HepG2 (cell line): Measurements from ENCODE around the gene MBNL3. TPM values are rescaled to one million over a fixed set of nuclear protein-coding genes. Genes with fewer than 3 reads are reported as not detected.
A peak's percentile ranks its signal among the peaks of the same experiment; 100 is the strongest.

ENCODE experiments used
- ATAC-seq: fragments of 200-7000 bp; cut with Tn5 transposase; 3 replicates; pipeline ENCODE4 v1.9.1; 2020; ENCODE audit warnings: mild to moderate bottlenecking, moderate library complexity
- BruUV-seq: library from RNA; stranded (reverse); fragments of 400-500 nt; replicated peaks from 2 replicates; lab custom pipeline; 2021; lab: Mats Ljungman, UMichigan
- CTCF ChIA-PET: fragments of 300-600 bp; formaldehyde crosslinking; extraction: SDS; loops from one replicate; lab custom pipeline; 2021; ENCODE audit warnings: low total read pairs, inconsistent platforms, low intra/inter-chr PET ratio; lab: Yijun Ruan, JAX
- POLR2A ChIA-PET: fragments of 350-600 bp; sonication (Branson Sonifier 250); formaldehyde crosslinking; loops from one replicate; lab custom pipeline; 2020; ENCODE audit warnings: antibody characterized with exemption, inconsistent platforms; lab: Yijun Ruan, JAX
- DNase-seq: peaks from one replicate; pipeline ENCODE4 v3.0.0-alpha.2; 2015; ENCODE audit warnings: low spot score
- FAIRE-seq: peaks from 3 replicates; lab custom pipeline; 2011; peaks lifted over from hg19 to GRCh38; lab: Jason Lieb, UNC
- H2AFZ ChIP-seq: one replicate; pipeline ENCODE4 v1.6.1; 2011; ENCODE audit warnings: low read length, inconsistent platforms
- H3K27ac ChIP-seq: fragments of 300-600 bp; 3 replicates; pipeline ENCODE4 v1.8.0; 2011; ENCODE audit warnings: mixed run types, mild to moderate bottlenecking, mixed read lengths, low read length, inconsistent platforms; ENCODE audit not compliant: insufficient read depth; ENCODE audit errors: extremely low read length
- H3K27me3 ChIP-seq, 2 experiments: fragments of 200-600 bp in 1 of 2; 2 replicates in 1 of 2; 3 replicates in 1 of 2; pipeline versions ENCODE4 v1.6.0 to v1.8.0; 2011; ENCODE audit warnings: low read length in 2 of 2, mild to moderate bottlenecking in 2 of 2, moderate library complexity in 2 of 2, inconsistent platforms in 1 of 2; ENCODE audit not compliant: insufficient read depth in 2 of 2, control insufficient read depth in 1 of 2
- H3K36me3 ChIP-seq, 2 experiments: fragments of 200-600 bp in 1 of 2; replicated peaks in 1 of 2; 2 replicates in 1 of 2; 3 replicates in 1 of 2; pipeline versions ENCODE4 v1.5.1 to v1.8.0; 2011; ENCODE audit warnings: low read length in 2 of 2, inconsistent platforms in 1 of 2; ENCODE audit not compliant: insufficient read depth in 2 of 2, control insufficient read depth in 1 of 2
- H3K4me1 ChIP-seq: 2 replicates; pipeline ENCODE4 v1.5.1; 2012; ENCODE audit warnings: low read length, inconsistent platforms; ENCODE audit not compliant: insufficient read depth
- H3K4me2 ChIP-seq: 2 replicates; pipeline ENCODE4 v1.6.0; 2011; ENCODE audit warnings: low read depth, low read length, inconsistent platforms
- H3K4me3 ChIP-seq, 3 experiments: fragments of 200-600 bp in 1 of 3; sonication (generic), shearing (Covaris generic) in 1 of 3; replicated peaks in 1 of 3; 2 replicates each; pipeline ENCODE4 v1.5.1; 2011 to 2016; ENCODE audit warnings: low read length in 3 of 3, inconsistent platforms in 2 of 3, low read depth in 2 of 3, mild to moderate bottlenecking in 2 of 3, control low read depth in 1 of 3, mixed read lengths in 1 of 3; ENCODE audit not compliant: insufficient read depth in 1 of 3
- H3K79me2 ChIP-seq: one replicate; pipeline ENCODE4 v1.6.1; 2011; ENCODE audit warnings: low read length, inconsistent platforms; ENCODE audit not compliant: insufficient read depth
- H3K9ac ChIP-seq: 2 replicates; pipeline ENCODE4 v1.6.0; 2011; ENCODE audit warnings: mild to moderate bottlenecking, low read depth, low read length, inconsistent platforms; ENCODE audit not compliant: insufficient read depth
- H3K9me3 ChIP-seq: 2 replicates; pipeline ENCODE4 v1.5.1; 2012; ENCODE audit warnings: mild to moderate bottlenecking, low read length
- H4K20me1 ChIP-seq: 2 replicates; pipeline ENCODE4 v1.6.0; 2011; ENCODE audit warnings: inconsistent platforms, mild to moderate bottlenecking, low read length, moderate library complexity; ENCODE audit not compliant: insufficient read depth
- ESRRA ChIP-seq: sonication (generic); formaldehyde crosslinking; IDR thresholded peaks from 2 replicates; pipeline ENCODE4 v1.5.1; 2020; ENCODE audit warnings: mild to moderate bottlenecking, low read depth, missing genetic modification reagents
- ETV5 ChIP-seq: IDR thresholded peaks from 2 replicates; pipeline ENCODE4 v1.6.1; 2018; ENCODE audit warnings: missing biosample characterization, missing genetic modification reagents, inconsistent platforms, borderline replicate concordance
- GATAD2A ChIP-seq: IDR thresholded peaks from 2 replicates; pipeline ENCODE4 v1.6.1; 2016
- HDAC2 ChIP-seq: sonication (generic); formaldehyde crosslinking; IDR thresholded peaks from 2 replicates; pipeline ENCODE4 v1.4.0; 2020; ENCODE audit warnings: missing genetic modification reagents
- MTA1 ChIP-seq: sonication (generic); formaldehyde crosslinking; IDR thresholded peaks from 2 replicates; pipeline ENCODE4 v1.4.0; 2020; ENCODE audit warnings: missing genetic modification reagents, mild to moderate bottlenecking, borderline replicate concordance
- SIN3B ChIP-seq: fragments of 150-350 bp; IDR thresholded peaks from 2 replicates; pipeline ENCODE4 v1.6.1; 2014; ENCODE audit warnings: low read length
- TCF7 ChIP-seq: sonication (generic); IDR thresholded peaks from 2 replicates; pipeline ENCODE4 v1.6.1; 2016; ENCODE audit warnings: antibody characterized with exemption, low read depth
- THAP9 ChIP-seq: sonication (generic); formaldehyde crosslinking; IDR thresholded peaks from 2 replicates; pipeline ENCODE4; 2020; ENCODE audit warnings: missing genetic modification reagents, mild to moderate bottlenecking, borderline replicate concordance
- ZNF331 ChIP-seq: sonication (generic); formaldehyde crosslinking; IDR thresholded peaks from 2 replicates; pipeline ENCODE4 v1.4.0; 2020; ENCODE audit warnings: missing genetic modification reagents
- ZNF570 ChIP-seq: sonication (generic); formaldehyde crosslinking; IDR thresholded peaks from 2 replicates; pipeline ENCODE4 v1.4.0; 2020; ENCODE audit warnings: mild to moderate bottlenecking, missing genetic modification reagents, borderline replicate concordance
- ZNF577 ChIP-seq: sonication (generic); formaldehyde crosslinking; IDR thresholded peaks from 2 replicates; pipeline ENCODE4 v1.4.0; 2020; ENCODE audit warnings: mild to moderate bottlenecking, low read depth, missing genetic modification reagents, borderline replicate concordance
- ZNF607 ChIP-seq: sonication (generic); formaldehyde crosslinking; IDR thresholded peaks from 2 replicates; pipeline ENCODE4 v1.5.1; 2020; ENCODE audit warnings: missing genetic modification reagents, mild to moderate bottlenecking, borderline replicate concordance
- in situ Hi-C: cut with HindIII; loops from 2 replicates; pipeline ENCODE4 v1.10.0; 2017; ENCODE audit warnings: low pct_unique_long_range_greater_than_20kb; ENCODE audit not compliant: extremely low pct_ligation_motif_present
- intact Hi-C: fragments of 100-400 bp; cut with micrococcal nuclease; formaldehyde crosslinking; loops from one replicate; pipeline ENCODE4 v1.10.0; 2022; ENCODE audit not compliant: unreplicated experiment
- polyA plus RNA-seq, 8 experiments: library from polyadenylated mRNA; depleted of rRNA in 3 of 8; stranded (reverse) in 7 of 8; unstranded in 1 of 8; fragments of >200 nt; fragmentation: Illumina TruSeq in 4 of 8; extraction: Trizol in 4 of 8; gene quantifications; 2 replicates each; pipeline versions ENCODE4 v1.2.1 to v1.2.3, GENCODE V29; 2011 to 2016; ENCODE audit warnings: low read depth in 4 of 8, missing spikeins in 1 of 8, mixed read lengths in 1 of 8; ENCODE audit not compliant: insufficient read depth in 1 of 8
- total RNA-seq, 5 experiments: library from RNA; depleted of rRNA; stranded (reverse); fragments of >200 nt; fragmentation: Illumina TruSeq; extraction: Trizol; gene quantifications; 2 replicates each; pipeline ENCODE4 v1.2.3, GENCODE V29; 2016; ENCODE audit warnings: low read depth in 1 of 5
- TF ChIP-seq, protein P1 (sequence below): sonication (generic); formaldehyde crosslinking; IDR thresholded peaks from 2 replicates; pipeline ENCODE4 v1.5.1; 2020; ENCODE audit warnings: mild to moderate bottlenecking, missing genetic modification reagents, borderline replicate concordance
- TF ChIP-seq, protein P2 (sequence below): sonication (generic); formaldehyde crosslinking; IDR thresholded peaks from 2 replicates; pipeline ENCODE4 v1.4.0; 2020; ENCODE audit warnings: mild to moderate bottlenecking, missing genetic modification reagents

Gene MBNL3
- total and polyA plus RNA-seq, 2 of the 13 experiments (the other 11 are each of a cell fraction or from before 2014, with no cell fraction given): 155 to 257 TPM

- no peak overlapping the region for H3K9ac ChIP-seq
- H3K27me3 ChIP-seq: no peaks in the 10 kb centered on the region
- no peak overlapping the region for H2AFZ ChIP-seq
- H3K36me3 ChIP-seq: no peaks in the 10 kb centered on the region; a peak in 1 of 5 replicates
- H3K4me3 ChIP-seq: no peak overlapping the region; a peak in 1 of 6 replicates
- no peaks in the 10 kb centered on the region for H3K9me3 ChIP-seq
- peak; percentile 53 for ATAC-seq
- intact Hi-C loops: loop anchor here (2.0 kb wide), 1 partner anchor 37 kb away; no protein-coding TSS in a partner anchor
- ChIA-PET CTCF (no interaction called here), POLR2A (no interaction called here)
- no peaks in the 10 kb centered on the region for H4K20me1 ChIP-seq
- H3K4me1 ChIP-seq: peaks cover 68% of the 10 kb centered on the region
- H3K4me2 ChIP-seq: peak overlapping the region; percentile 43
- peak; percentile 88 for FAIRE-seq
- peak overlapping the region; percentile 77 for H3K27ac ChIP-seq
- no TSS peak for BruUV-seq
- no peaks in the 10 kb centered on the region for H3K79me2 ChIP-seq
- DNase-seq: peak; percentile 83
- in situ Hi-C loops: no loop called here
- TF ChIP-seq, protein P1, sequence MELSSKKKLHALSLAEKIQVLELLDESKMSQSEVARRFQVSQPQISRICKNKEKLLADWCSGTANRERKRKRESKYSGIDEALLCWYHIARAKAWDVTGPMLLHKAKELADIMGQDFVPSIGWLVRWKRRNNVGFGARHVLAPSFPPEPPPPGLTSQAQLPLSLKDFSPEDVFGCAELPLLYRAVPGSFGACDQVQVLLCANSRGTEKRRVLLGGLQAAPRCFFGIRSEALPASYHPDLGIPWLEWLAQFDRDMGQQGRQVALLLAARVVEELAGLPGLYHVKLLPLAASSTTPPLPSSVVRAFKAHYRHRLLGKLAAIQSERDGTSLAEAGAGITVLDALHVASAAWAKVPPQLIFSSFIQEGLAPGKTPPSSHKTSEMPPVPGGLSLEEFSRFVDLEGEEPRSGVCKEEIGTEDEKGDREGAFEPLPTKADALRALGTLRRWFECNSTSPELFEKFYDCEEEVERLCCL: no peak
- TF ChIP-seq THAP9 (CRISPR knock-in tag) (no peak), HDAC2 (peak; percentile 67), ETV5 (no peak; the same call in 1 of the 2 replicates), ZNF570 (CRISPR knock-in tag) (no peak), GATAD2A (CRISPR knock-in tag) (peak; percentile 94), ESRRA (CRISPR knock-in tag) (0 out of 2 replicates have a peak, but pooled peaks have one; percentile 14), SIN3B (no peak), ZNF607 (CRISPR knock-in tag) (no peak), MTA1 (CRISPR knock-in tag) (no peak), ZNF331 (CRISPR knock-in tag) (peak; percentile 42; the same call in 1 of the 2 replicates), TCF7 (peak; percentile 66), ZNF577 (CRISPR knock-in tag) (no peak)
- TF ChIP-seq, protein P2, sequence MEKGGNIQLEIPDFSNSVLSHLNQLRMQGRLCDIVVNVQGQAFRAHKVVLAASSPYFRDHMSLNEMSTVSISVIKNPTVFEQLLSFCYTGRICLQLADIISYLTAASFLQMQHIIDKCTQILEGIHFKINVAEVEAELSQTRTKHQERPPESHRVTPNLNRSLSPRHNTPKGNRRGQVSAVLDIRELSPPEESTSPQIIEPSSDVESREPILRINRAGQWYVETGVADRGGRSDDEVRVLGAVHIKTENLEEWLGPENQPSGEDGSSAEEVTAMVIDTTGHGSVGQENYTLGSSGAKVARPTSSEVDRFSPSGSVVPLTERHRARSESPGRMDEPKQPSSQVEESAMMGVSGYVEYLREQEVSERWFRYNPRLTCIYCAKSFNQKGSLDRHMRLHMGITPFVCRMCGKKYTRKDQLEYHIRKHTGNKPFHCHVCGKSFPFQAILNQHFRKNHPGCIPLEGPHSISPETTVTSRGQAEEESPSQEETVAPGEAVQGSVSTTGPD: peak; percentile 48; the same call in 1 of the 2 replicates
These were observed 120.9 kb downstream of the MBNL3 start for GRCh38 chrX:132367984-132368383.
